ENCODE results near the gene IFITM5. TPM values are rescaled to one million over a fixed set of nuclear protein-coding genes. Genes with fewer than 3 reads are reported as not detected.
"Not testable (repeated sequence)": the region's sequence is repeated elsewhere in the genome, so short reads cannot be mapped to it uniquely, and the experiment has no call there.

Gene IFITM5
- total RNA-seq, 4 donors from 2014 or later: not detected

GRCh38 chr11:328012-328411 lies 28.7 kb upstream of the IFITM5 start:
- H3K27me3 ChIP-seq: peaks cover 0 to 28% (median 0%) of the 10 kb centered on the region in 4 donors
- 90 to 92% methylated on average over 7 to 8 of the region's 13 CpGs for WGBS, 2 donors
- TF ChIP-seq, protein P1, sequence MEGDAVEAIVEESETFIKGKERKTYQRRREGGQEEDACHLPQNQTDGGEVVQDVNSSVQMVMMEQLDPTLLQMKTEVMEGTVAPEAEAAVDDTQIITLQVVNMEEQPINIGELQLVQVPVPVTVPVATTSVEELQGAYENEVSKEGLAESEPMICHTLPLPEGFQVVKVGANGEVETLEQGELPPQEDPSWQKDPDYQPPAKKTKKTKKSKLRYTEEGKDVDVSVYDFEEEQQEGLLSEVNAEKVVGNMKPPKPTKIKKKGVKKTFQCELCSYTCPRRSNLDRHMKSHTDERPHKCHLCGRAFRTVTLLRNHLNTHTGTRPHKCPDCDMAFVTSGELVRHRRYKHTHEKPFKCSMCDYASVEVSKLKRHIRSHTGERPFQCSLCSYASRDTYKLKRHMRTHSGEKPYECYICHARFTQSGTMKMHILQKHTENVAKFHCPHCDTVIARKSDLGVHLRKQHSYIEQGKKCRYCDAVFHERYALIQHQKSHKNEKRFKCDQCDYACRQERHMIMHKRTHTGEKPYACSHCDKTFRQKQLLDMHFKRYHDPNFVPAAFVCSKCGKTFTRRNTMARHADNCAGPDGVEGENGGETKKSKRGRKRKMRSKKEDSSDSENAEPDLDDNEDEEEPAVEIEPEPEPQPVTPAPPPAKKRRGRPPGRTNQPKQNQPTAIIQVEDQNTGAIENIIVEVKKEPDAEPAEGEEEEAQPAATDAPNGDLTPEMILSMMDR (IDR thresholded peaks at IDR 0.05): no peak
- no peak for TF ChIP-seq POLR2A (IDR thresholded peaks at IDR 0.05)
- intact Hi-C loops (cut with DNase I): no loop called here
- H3K36me3 ChIP-seq: no peaks in the 10 kb centered on the region
- peaks cover 16 to 46% (median 35%) of the 10 kb centered on the region in 3 donors for H3K4me1 ChIP-seq
- peak overlapping the region in 2 of 4 donors; percentile 30 to 91 for H3K27ac ChIP-seq
- H3K9me3 ChIP-seq: no peaks in the 10 kb centered on the region
- DNase-seq: no peak
- H3K4me3 ChIP-seq: no peak overlapping the region

GRCh38 chr11:327581-327923 lies 28.2 kb upstream of the IFITM5 start:
- DNase-seq: no peak
- H3K4me3 ChIP-seq: peak overlapping the region in 1 of 4 donors; percentile 42
- 93 to 97% methylated on average over 3 of the region's 3 CpGs for WGBS, 2 donors
- intact Hi-C loops (cut with DNase I): no loop called here
- TF ChIP-seq, protein P1 (IDR thresholded peaks at IDR 0.05): no peak
- no peak for TF ChIP-seq POLR2A (IDR thresholded peaks at IDR 0.05)
- H3K27ac ChIP-seq: peak overlapping the region; percentile 79 to 94 (median 90)
- H3K4me1 ChIP-seq: peaks cover 16 to 50% (median 35%) of the 10 kb centered on the region in 3 donors
- H3K36me3 ChIP-seq: no peaks in the 10 kb centered on the region
- no peaks in the 10 kb centered on the region for H3K9me3 ChIP-seq
- peaks cover 0 to 23% (median 0%) of the 10 kb centered on the region in 4 donors for H3K27me3 ChIP-seq

- intact Hi-C loops (cut with DNase I): no loop called here
- Histone ChIP-seq H3K27ac (peak overlapping the region; percentile 79 to 94 (median 90)), H3K4me1 (peaks cover 16 to 53% (median 35%) of the 10 kb centered on the region in 3 donors), H3K9me3 (no peaks in the 10 kb centered on the region), H3K27me3 (peaks cover 0 to 21% (median 0%) of the 10 kb centered on the region in 4 donors), H3K36me3 (no peaks in the 10 kb centered on the region), H3K4me3 (peak overlapping the region in 2 of 4 donors; percentile 13 to 42)
- no peak for DNase-seq
- peak in 1 of 4 donors; percentile 37 for TF ChIP-seq POLR2A (IDR thresholded peaks at IDR 0.05)
- TF ChIP-seq, protein P1 (IDR thresholded peaks at IDR 0.05): no peak
- 23 to 33% methylated on average over 5 of the region's 19 CpGs for WGBS, 2 donors
Measured at GRCh38 chr11:326842-327580, 27.7 kb upstream of the IFITM5 start.

DNA sequence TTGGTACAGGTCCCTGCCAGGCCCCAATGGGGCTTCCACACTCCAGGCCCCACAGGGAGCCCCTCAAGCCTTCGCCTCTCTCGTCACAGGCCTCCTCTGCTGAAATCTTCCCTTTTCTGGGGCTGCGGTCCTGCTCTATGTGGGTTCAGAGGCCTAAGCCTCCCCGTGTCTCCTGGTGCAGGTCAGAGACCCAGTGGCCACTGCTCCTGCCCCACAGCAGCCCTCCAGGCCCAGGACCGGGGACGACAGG lies 27.2 kb upstream of the IFITM5 start:
- TF ChIP-seq, protein P1 (IDR thresholded peaks at IDR 0.05): no peak
- TF ChIP-seq POLR2A (IDR thresholded peaks at IDR 0.05): no peak

DNA sequence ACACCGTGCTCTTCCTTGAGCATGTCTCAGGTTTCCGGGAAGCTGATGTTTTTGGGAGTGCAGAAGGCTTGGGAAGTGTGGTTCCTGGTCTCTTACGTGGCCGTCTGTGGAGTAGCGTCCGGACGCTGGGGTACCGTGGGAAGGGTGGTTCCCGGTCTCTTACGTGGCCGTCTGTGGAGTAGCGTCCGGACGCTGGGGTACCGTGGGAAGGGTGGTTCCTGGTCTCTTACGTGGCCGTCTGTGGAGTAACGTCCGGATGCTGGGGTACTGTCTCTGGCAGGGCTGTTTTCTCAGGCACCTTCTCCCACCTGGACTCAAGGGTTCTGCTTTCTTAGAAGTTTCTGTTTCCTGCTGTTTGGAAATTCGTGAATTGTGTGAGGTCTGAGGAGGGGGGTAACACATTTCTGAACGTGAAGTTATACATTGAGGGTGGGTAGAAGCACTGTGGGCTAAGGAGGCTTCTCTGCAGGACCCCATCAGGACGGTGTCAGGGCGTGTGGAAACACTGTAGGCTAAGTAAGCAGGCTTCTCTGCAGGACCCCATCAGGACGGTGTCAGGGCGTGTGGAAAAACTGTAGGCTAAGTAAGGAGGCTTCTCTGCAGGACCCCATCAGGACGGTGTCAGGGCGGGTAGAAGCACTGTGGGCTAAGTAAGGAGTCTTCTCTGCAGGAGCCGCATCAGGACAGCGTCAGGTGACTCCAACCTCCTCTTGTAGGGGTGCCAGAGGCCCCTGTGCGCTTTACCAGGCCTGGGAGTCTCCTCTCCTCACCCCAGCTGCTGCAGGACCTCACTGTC lies 26.7 kb upstream of the IFITM5 start:
- Histone ChIP-seq H3K4me1 (peaks cover 16 to 55% (median 35%) of the 10 kb centered on the region in 3 donors), H3K27ac (peak overlapping the region; percentile 79 to 94 (median 90)), H3K9me3 (no peaks in the 10 kb centered on the region), H3K36me3 (no peaks in the 10 kb centered on the region), H3K4me3 (peak overlapping the region in 1 of 4 donors; percentile 42), H3K27me3 (peaks cover 0 to 11% (median 0%) of the 10 kb centered on the region in 4 donors)
- WGBS, 2 donors: 86 to 87% methylated on average over 20 to 22 of the region's 30 CpGs
- TF ChIP-seq, protein P1 (IDR thresholded peaks at IDR 0.05): no peak
- no peak for TF ChIP-seq POLR2A (IDR thresholded peaks at IDR 0.05)
- DNase-seq: no peak
- intact Hi-C loops (cut with DNase I): no loop called here

More for the DNA sequence above, 27.2 kb upstream of the IFITM5 start:
- Histone ChIP-seq H3K27me3 (peaks cover 0 to 16% (median 0%) of the 10 kb centered on the region in 4 donors), H3K27ac (peak overlapping the region; percentile 79 to 94 (median 90)), H3K36me3 (no peaks in the 10 kb centered on the region), H3K4me1 (peaks cover 16 to 53% (median 35%) of the 10 kb centered on the region in 3 donors), H3K9me3 (no peaks in the 10 kb centered on the region), H3K4me3 (peak overlapping the region in 1 of 4 donors; percentile 42)
- intact Hi-C loops (cut with DNase I): no loop called here
- 100% methylated on average over 2 of the region's 6 CpGs for WGBS, 2 donors
- no peak for DNase-seq

- H3K9me3 ChIP-seq; H3K36me3 ChIP-seq; H3K27me3 ChIP-seq; DNase-seq; intact Hi-C loops (cut with DNase I): not testable (repeated sequence)
- Histone ChIP-seq H3K4me1 (peaks cover 16 to 58% (median 35%) of the 10 kb centered on the region in 3 donors), H3K4me3 (peak overlapping the region in 1 of 4 donors; percentile 16), H3K27ac (peak overlapping the region in 3 of 4 donors; percentile 88 to 94 (median 91))
- 64 to 72% methylated on average over 24 of the region's 34 CpGs for WGBS, 2 donors
Measured at GRCh38 chr11:324593-325517, 25.5 kb upstream of the IFITM5 start.
